Esophagus muscularis mucosa (tissue), 4 donors: ENCODE results near the gene CHN1. TPM values are rescaled to one million over a fixed set of nuclear protein-coding genes. Genes with fewer than 3 reads are reported as not detected.

Experiments used
- DNase-seq: peaks from one replicate; pipeline ENCODE4 v3.0.0-alpha.2; 2017; ENCODE audit errors: extremely low spot score
- H3K27ac ChIP-seq, 4 donors: fragments of 200-600 bp; sonication (generic); replicated peaks in 1 of 4; 1 replicate in 3 of 4; 2 replicates in 1 of 4; pipeline ENCODE4 v1.5.1; 2016 to 2019; ENCODE audit warnings: mild to moderate bottlenecking in 1 of 4
- H3K27me3 ChIP-seq, 4 donors: fragments of 200-600 bp; sonication (generic); one replicate each; pipeline versions ENCODE4 v1.5.1 to v1.6.0; 2016 to 2019
- H3K36me3 ChIP-seq, 4 donors: fragments of 200-600 bp; sonication (generic); one replicate each; pipeline ENCODE4 v1.5.1; 2016 to 2019
- H3K4me1 ChIP-seq, 4 donors: fragments of 200-600 bp; sonication (generic); one replicate each; pipeline ENCODE4 v1.5.1; 2016 to 2019
- H3K4me3 ChIP-seq, 4 donors: fragments of 200-600 bp; sonication (generic); 1 replicate in 2 of 4; 2 replicates in 2 of 4; pipeline ENCODE4 v1.5.1; 2016 to 2019; ENCODE audit warnings: mild to moderate bottlenecking in 4 of 4, moderate library complexity in 1 of 4
- H3K9me3 ChIP-seq, 4 donors: fragments of 200-600 bp; sonication (generic); 1 replicate in 3 of 4; 2 replicates in 1 of 4; pipeline ENCODE4 v1.5.1; 2016 to 2019
- EP300 ChIP-seq: sonication (generic); formaldehyde crosslinking; IDR thresholded peaks from one replicate; pipeline ENCODE4 v1.6.1; 2017; ENCODE audit warnings: antibody characterized with exemption
- POLR2A ChIP-seq: fragments of 450-650 bp; IDR thresholded peaks from one replicate; pipeline ENCODE4 v1.6.1; 2017; ENCODE audit warnings: antibody characterized with exemption, moderate library complexity, mild to moderate bottlenecking, low read depth
- POLR2AphosphoS5 ChIP-seq, 2 donors: sonication (generic); formaldehyde crosslinking; IDR thresholded peaks; one replicate each; pipeline ENCODE4 v1.6.1; 2017; ENCODE audit warnings: antibody characterized with exemption in 2 of 2
- WGBS: methylation state at CpG from one replicate; pipeline ENCODE4 v1.1.5; 2018; 5-methylcytosine and 5-hydroxymethylcytosine counted together
- intact Hi-C: fragments of 100-400 bp; cut with DNase I; formaldehyde crosslinking; loops from one replicate; pipeline ENCODE4 v1.15.1; 2023
- total RNA-seq, 4 donors: library from RNA; depleted of rRNA; stranded (reverse); fragments of >200 nt; gene quantifications; one replicate each; pipeline versions ENCODE4 v1.1.0 to v1.2.1, GENCODE V29; 2016
- TF ChIP-seq, protein P1 (sequence below), 3 experiments: fragments of 200-600 bp in 2 of 3; fragments of 450-650 bp in 1 of 3; sonication (generic) in 2 of 3; IDR thresholded peaks; one replicate each; pipeline ENCODE4 v1.5.1; 2017 to 2019; ENCODE audit warnings: antibody characterized with exemption in 3 of 3, mild to moderate bottlenecking in 2 of 3, moderate library complexity in 1 of 3

The CHN1 gene
- total RNA-seq, 4 donors from 2014 or later = 23.2 to 32.3 (median 29.8) TPM

DNA sequence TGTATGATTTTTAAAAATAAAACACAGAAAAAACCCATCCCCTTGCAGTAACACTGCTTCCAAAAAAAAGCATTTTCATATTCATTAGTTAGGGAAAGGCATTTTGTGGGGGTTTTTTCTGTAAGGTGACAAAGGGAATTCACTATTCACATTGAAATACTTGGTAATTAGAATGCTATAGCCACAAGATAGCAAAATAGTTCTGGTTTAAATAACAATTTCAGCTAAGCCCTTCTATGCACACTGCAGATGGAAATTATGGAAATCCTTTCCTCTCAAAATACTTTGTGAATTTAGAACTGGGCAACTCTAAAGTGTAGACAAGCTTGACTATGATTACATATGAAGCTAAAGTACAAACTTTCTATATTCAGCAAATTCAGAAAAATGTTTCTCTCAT lies 138.8 kb downstream of the CHN1 start:
- no peak overlapping the region for H3K4me3 ChIP-seq

DNA sequence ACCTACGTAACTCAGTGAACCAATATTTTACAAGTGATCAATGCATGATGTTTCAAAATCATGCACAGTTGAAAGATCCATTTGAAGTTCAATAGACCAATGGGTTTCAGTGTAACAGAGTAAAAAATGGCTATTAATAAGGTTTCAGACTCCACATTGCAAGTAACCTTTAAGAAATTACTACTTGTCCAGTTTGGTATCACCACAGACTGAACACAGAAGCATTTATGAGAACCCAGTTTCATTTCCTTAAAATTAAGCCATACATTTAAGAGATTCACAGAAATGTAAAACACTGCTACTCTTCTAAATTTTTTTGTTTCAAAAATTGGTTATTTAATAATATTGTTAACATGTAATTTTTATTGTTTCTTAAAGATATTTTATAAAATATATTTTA lies 142.0 kb downstream of the CHN1 start:
- no peak overlapping the region for H3K27ac ChIP-seq
- H3K9me3 ChIP-seq = no peaks in the 10 kb centered on the region
- H3K27me3 ChIP-seq = no peaks in the 10 kb centered on the region
- WGBS = 96% methylated on average over 1 of the region's 1 CpG
- intact Hi-C loops = no loop called here
- no peaks in the 10 kb centered on the region for H3K36me3 ChIP-seq
- no peaks in the 10 kb centered on the region for H3K4me1 ChIP-seq
- H3K4me3 ChIP-seq = no peak overlapping the region
- TF ChIP-seq EP300 (no peak), POLR2AphosphoS5 (IDR thresholded peaks at IDR 0.05) (no peak), POLR2A (no peak)
- TF ChIP-seq, protein P1, sequence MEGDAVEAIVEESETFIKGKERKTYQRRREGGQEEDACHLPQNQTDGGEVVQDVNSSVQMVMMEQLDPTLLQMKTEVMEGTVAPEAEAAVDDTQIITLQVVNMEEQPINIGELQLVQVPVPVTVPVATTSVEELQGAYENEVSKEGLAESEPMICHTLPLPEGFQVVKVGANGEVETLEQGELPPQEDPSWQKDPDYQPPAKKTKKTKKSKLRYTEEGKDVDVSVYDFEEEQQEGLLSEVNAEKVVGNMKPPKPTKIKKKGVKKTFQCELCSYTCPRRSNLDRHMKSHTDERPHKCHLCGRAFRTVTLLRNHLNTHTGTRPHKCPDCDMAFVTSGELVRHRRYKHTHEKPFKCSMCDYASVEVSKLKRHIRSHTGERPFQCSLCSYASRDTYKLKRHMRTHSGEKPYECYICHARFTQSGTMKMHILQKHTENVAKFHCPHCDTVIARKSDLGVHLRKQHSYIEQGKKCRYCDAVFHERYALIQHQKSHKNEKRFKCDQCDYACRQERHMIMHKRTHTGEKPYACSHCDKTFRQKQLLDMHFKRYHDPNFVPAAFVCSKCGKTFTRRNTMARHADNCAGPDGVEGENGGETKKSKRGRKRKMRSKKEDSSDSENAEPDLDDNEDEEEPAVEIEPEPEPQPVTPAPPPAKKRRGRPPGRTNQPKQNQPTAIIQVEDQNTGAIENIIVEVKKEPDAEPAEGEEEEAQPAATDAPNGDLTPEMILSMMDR (IDR thresholded peaks at IDR 0.05) = no peak
- no peak for DNase-seq

More for the DNA sequence above, 138.8 kb downstream of the CHN1 start:
- Histone ChIP-seq H3K27ac (no peak overlapping the region), H3K27me3 (no peaks in the 10 kb centered on the region), H3K4me1 (no peaks in the 10 kb centered on the region), H3K9me3 (no peaks in the 10 kb centered on the region), H3K36me3 (no peaks in the 10 kb centered on the region)
- no peak for TF ChIP-seq EP300
- no peak for DNase-seq
- intact Hi-C loops = no loop called here

DNA sequence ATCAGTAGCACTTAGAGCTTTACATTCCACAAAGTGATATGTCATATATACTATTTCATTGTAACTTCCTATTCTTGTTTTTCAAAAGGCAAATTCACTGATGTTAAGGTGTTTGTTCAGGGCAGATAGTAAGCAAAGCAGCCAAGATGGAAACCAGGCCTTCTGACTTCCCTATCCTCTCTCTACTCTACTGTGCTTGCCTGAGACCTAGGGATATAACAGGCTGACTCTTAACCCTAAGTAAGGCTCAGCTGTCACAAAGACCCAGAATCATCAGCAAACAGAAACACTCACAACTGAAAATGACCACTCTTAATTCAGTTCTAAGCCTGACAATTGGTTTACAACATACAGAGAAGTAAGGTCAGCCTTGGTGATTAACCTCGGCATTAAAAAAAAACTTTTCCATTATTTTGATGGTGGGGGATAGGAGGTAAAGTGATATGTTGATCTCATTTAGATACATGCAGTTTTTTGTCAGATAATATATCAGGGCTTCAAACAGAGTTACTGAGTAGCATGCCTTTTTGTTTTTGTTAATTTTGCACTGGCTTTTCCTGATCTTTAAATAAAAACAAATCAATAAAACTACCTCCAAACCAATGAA lies 145.5 kb downstream of the CHN1 start:
- WGBS = 88% methylated on average over 1 of the region's 1 CpG
- Histone ChIP-seq H3K9me3 (no peaks in the 10 kb centered on the region), H3K36me3 (no peaks in the 10 kb centered on the region), H3K4me3 (no peak overlapping the region), H3K4me1 (no peaks in the 10 kb centered on the region), H3K27ac (no peak overlapping the region), H3K27me3 (no peaks in the 10 kb centered on the region)
- no peak for DNase-seq
- TF ChIP-seq POLR2A (no peak), EP300 (no peak), POLR2AphosphoS5 (IDR thresholded peaks at IDR 0.05) (no peak)
- TF ChIP-seq, protein P1 (IDR thresholded peaks at IDR 0.05) = no peak
- intact Hi-C loops = no loop called here

DNA sequence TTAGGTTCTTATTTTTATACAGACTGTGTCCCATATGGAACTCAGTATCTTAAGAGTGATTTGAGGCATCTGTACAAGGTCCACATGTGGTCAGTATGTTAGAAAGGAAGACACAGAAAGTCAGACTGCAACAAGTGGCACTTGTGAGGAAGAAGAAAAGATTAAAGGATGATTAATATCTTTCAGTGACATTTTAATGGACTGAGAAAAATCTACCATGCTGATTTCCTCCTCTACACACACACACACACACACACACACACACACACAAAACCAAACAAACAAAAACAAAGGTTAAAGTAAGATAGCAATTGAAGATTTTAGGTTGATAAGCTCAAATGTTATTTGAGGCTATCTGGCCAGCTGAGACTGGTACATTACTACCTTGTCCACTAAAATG lies 146.4 kb downstream of the CHN1 start:
- intact Hi-C loops = no loop called here
- no peaks in the 10 kb centered on the region for H3K4me1 ChIP-seq
- TF ChIP-seq POLR2A (no peak), EP300 (no peak), POLR2AphosphoS5 (IDR thresholded peaks at IDR 0.05) (no peak)
- TF ChIP-seq, protein P1 (IDR thresholded peaks at IDR 0.05) = no peak

DNA sequence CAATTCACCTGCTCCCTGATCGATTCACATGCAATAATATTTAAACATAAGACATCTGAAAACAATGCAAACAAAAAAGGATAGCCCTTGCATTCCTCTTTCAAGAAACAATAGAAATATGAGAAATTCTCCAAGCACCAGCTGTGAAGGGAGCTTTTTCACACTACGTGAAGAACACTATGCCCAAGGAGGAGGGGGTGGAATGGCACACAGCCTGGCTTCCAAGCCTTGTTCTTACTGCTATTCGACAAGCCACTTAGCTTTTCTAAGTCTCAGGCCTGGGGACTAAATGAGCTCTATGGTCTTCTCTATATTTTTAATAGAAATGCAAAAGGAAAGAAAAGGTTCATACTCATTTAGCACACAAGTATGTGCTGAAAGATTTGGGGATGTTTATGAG lies 148.7 kb downstream of the CHN1 start:
- H3K9me3 ChIP-seq = no peaks in the 10 kb centered on the region
- WGBS = 90% methylated on average over 3 of the region's 3 CpGs
- H3K4me3 ChIP-seq = no peak overlapping the region
- no peaks in the 10 kb centered on the region for H3K27me3 ChIP-seq
- H3K27ac ChIP-seq = no peak overlapping the region
- no peak for DNase-seq
- TF ChIP-seq, protein P1 (IDR thresholded peaks at IDR 0.05) = no peak
- TF ChIP-seq EP300 = no peak
- TF ChIP-seq POLR2AphosphoS5 (IDR thresholded peaks at IDR 0.05) = no peak
- TF ChIP-seq POLR2A = no peak
- H3K4me1 ChIP-seq = no peaks in the 10 kb centered on the region
- no peaks in the 10 kb centered on the region for H3K36me3 ChIP-seq
- intact Hi-C loops = no loop called here

More for the DNA sequence above, 146.4 kb downstream of the CHN1 start:
- H3K36me3 ChIP-seq = no peaks in the 10 kb centered on the region
- H3K27ac ChIP-seq = no peak overlapping the region
- H3K4me3 ChIP-seq = no peak overlapping the region
- no peaks in the 10 kb centered on the region for H3K9me3 ChIP-seq
- H3K27me3 ChIP-seq = no peaks in the 10 kb centered on the region
- DNase-seq = no peak
